Measurements from ENCODE around the gene FBXO42. TPM values are rescaled to one million over a fixed set of nuclear protein-coding genes. Genes with fewer than 3 reads are reported as not detected.
"Not testable (repeated sequence)": the region's sequence is repeated elsewhere in the genome, so short reads cannot be mapped to it uniquely, and the experiment has no call there.

Gene FBXO42
- polyA plus RNA-seq, 2 of the 4 experiments (the other 2 are of a cell fraction): 4.7 to 12.4 TPM

GRCh38 chr1:16366722-16367257 lies 14.5 kb upstream of the FBXO42 start, which contains the start of gene SZRD1:
Gene SZRD1, plus strand, starts transcription at chr1:16367242. Its CDS starts 16 bp downstream, at chr1:16367258.
- 2% methylated on average over 12 of the region's 24 CpGs for WGBS (ENCODE audit: missing lambda C conversion rate)

DNA sequence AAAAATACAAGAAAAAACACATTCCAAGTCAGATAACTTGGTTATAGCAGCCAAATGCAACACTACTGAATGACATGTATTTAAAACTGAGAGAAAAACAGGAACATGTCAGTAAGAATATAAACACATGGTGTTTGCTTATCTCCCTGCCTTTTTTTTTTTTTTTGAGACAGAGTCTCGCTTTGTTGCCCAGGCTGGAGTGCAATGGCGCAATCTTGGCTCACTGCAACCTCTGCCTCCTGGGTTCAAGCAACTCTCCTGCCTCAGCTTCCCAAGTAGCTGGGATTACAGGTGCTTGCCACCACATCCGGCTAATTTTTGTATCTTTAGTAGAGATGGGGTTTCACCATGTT lies 12.8 kb upstream of the FBXO42 start:
- ATAC-seq; H3K4me3 ChIP-seq; DNase-seq (ENCODE audit: low read depth in 1 of 2, low spot score in 1 of 2); FAIRE-seq; POLR2A ChIA-PET; H3K4me2 ChIP-seq; H3K9me3 ChIP-seq; H3K27ac ChIP-seq: not testable (repeated sequence)
- H3K4me1 ChIP-seq: peaks cover 18% of the 10 kb centered on the region
- CTCF ChIA-PET: interaction anchor here (1.1 to 5.5 kb wide), 4 partner anchors 12 to 357 kb away, joined by 3 to 59 read pairs (median 4); partner anchors contain the start of gene FBXO42
- 81% methylated on average over 3 of the region's 3 CpGs for WGBS (ENCODE audit: missing lambda C conversion rate)

More at GRCh38 chr1:16366722-16367257, 14.5 kb upstream of the FBXO42 start, which contains the start of gene SZRD1:
- peak; percentile 88 to 91 for ATAC-seq
- ChIA-PET POLR2A (interaction anchor here (1.1 to 1.3 kb wide), 3 partner anchors 11 to 73 kb away, joined by 3 to 5 read pairs (median 3); partner anchors contain the start of genes FBXO42 and NECAP2), CTCF (interaction anchor here (0.6 to 5.5 kb wide), 2 partner anchors 14 to 43 kb away, joined by 3 to 59 read pairs; partner anchors contain the start of gene FBXO42)
- H3K4me2 ChIP-seq: peak within 1 kb of the TSS; percentile 78
- DNase-seq (ENCODE audit: low read depth in 1 of 2, low spot score in 1 of 2): peak; percentile 78 to 99
- H3K9me3 ChIP-seq: no peaks in the 10 kb centered on the region
- peak within 1 kb of the TSS; percentile 96 to 97 for H3K27ac ChIP-seq
- no peak for FAIRE-seq
- peaks cover 35% of the 10 kb centered on the region for H3K4me1 ChIP-seq
- TF ChIP-seq POLR2A (IDR thresholded peaks at IDR 0.05; ENCODE audit: low read length): no peak
- no peak for TF ChIP-seq FOSB (CRISPR knock-in tag; IDR thresholded peaks at IDR 0.05)
- no peak for TF ChIP-seq E2F6 (IDR thresholded peaks at IDR 0.05; ENCODE audit: borderline replicate concordance, low read depth)
- no peak for TF ChIP-seq POLR2AphosphoS2 (conservative IDR thresholded peaks at IDR 0.05; ENCODE audit: low read length)
- no peak for TF ChIP-seq ELK1 (IDR thresholded peaks at IDR 0.05; ENCODE audit: low read depth, low read length)
- peak within 1 kb of the TSS; percentile 71 for H3K4me3 ChIP-seq

DNA sequence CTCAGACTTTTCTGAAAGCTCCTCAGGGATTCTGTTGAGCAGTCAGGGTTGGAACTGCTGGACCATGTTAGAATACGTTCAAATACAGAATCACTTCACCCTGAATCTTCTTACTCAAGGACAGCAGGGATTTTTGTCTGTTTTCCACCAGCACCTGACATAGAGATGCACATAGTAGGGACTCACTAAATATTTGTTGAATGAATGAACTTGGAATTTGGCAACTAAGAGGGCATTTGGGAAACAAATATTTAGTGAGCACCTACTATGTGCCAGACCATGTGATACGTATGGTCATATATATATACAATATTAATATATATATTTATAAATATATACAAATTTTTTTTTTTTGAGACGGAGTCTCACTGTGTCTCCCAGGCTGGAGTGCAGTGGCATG lies 4.6 kb upstream of the FBXO42 start:
- no peak for DNase-seq (ENCODE audit: low read depth in 1 of 2, low spot score in 1 of 2)
- H3K4me3 ChIP-seq: no peak overlapping the region
- ChIA-PET CTCF (no interaction called here), POLR2A (no interaction called here)
- H3K4me1 ChIP-seq: peaks cover 8% of the 10 kb centered on the region; the same call in 2 of the 3 replicates
- no peak overlapping the region for H3K4me2 ChIP-seq
- H3K27ac ChIP-seq: no peak overlapping the region
- 82% methylated on average over 3 of the region's 3 CpGs for WGBS (ENCODE audit: missing lambda C conversion rate)
- FAIRE-seq: no peak
- ATAC-seq: no peak
- H3K9me3 ChIP-seq: no peaks in the 10 kb centered on the region
- TF ChIP-seq CEBPB (IDR thresholded peaks at IDR 0.05) (no peak), PBX3 (IDR thresholded peaks at IDR 0.05) (no peak), REST (IDR thresholded peaks at IDR 0.05) (no peak), SMC3 (IDR thresholded peaks at IDR 0.05) (no peak), POLR2AphosphoS2 (conservative IDR thresholded peaks at IDR 0.05; ENCODE audit: low read length) (no peak)

GRCh38 chr1:16354619-16355018 lies 2.3 kb upstream of the FBXO42 start:
- no peak overlapping the region for H3K4me2 ChIP-seq
- POLR2A ChIA-PET: interaction anchor here (0.5 kb wide), 1 partner anchor 182 kb away, joined by 6 read pairs; no protein-coding TSS in a partner anchor
- ATAC-seq (no peak), FAIRE-seq (no peak), DNase-seq (ENCODE audit: low read depth in 1 of 2, low spot score in 1 of 2) (no peak)
- no peak overlapping the region for H3K27ac ChIP-seq
- no peaks in the 10 kb centered on the region for H3K9me3 ChIP-seq
- WGBS (ENCODE audit: missing lambda C conversion rate): 89% methylated on average over 2 of the region's 2 CpGs
- CTCF ChIA-PET: interaction anchor here (0.8 to 4.2 kb wide), 2 partner anchors 10 to 86 kb away, joined by 3 to 59 read pairs; partner anchors contain the start of gene NECAP2
- no peak overlapping the region for H3K4me3 ChIP-seq
- H3K4me1 ChIP-seq: peaks cover 22% of the 10 kb centered on the region
- TF ChIP-seq EP300 (IDR thresholded peaks at IDR 0.05) (no peak), CBX2 (IDR thresholded peaks at IDR 0.05; ENCODE audit: borderline replicate concordance, low read depth) (no peak), FOSB (CRISPR knock-in tag; IDR thresholded peaks at IDR 0.05) (no peak), BHLHE40 (IDR thresholded peaks at IDR 0.05; ENCODE audit: low read depth, low read length) (no peak), SREBF2 (IDR thresholded peaks at IDR 0.05) (no peak), CEBPB (IDR thresholded peaks at IDR 0.05) (no peak), KDM5A (IDR thresholded peaks at IDR 0.05) (no peak), RAD21 (conservative IDR thresholded peaks at IDR 0.05 in 1 of 2, IDR thresholded peaks at IDR 0.05 in 1 of 2) (no peak), RNF2 (IDR thresholded peaks at IDR 0.05; ENCODE audit: borderline replicate concordance, low read depth) (no peak), SMC3 (IDR thresholded peaks at IDR 0.05) (no peak), HDAC2 (IDR thresholded peaks at IDR 0.05) (no peak), CHD4 (IDR thresholded peaks at IDR 0.05; ENCODE audit: borderline replicate concordance) (no peak), ZFP36 (IDR thresholded peaks at IDR 0.05; ENCODE audit: borderline replicate concordance, partially characterized antibody) (no peak)
- TF ChIP-seq, protein P1, sequence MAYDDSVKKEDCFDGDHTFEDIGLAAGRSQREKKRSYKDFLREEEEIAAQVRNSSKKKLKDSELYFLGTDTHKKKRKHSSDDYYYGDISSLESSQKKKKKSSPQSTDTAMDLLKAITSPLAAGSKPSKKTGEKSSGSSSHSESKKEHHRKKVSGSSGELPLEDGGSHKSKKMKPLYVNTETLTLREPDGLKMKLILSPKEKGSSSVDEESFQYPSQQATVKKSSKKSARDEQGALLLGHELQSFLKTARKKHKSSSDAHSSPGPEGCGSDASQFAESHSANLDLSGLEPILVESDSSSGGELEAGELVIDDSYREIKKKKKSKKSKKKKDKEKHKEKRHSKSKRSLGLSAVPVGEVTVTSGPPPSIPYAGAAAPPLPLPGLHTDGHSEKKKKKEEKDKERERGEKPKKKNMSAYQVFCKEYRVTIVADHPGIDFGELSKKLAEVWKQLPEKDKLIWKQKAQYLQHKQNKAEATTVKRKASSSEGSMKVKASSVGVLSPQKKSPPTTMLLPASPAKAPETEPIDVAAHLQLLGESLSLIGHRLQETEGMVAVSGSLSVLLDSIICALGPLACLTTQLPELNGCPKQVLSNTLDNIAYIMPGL (CRISPR knock-in tag; IDR thresholded peaks at IDR 0.05; ENCODE audit: borderline replicate concordance): no peak
